ENCODE data around the gene CPEB3. TPM values are rescaled to one million over a fixed set of nuclear protein-coding genes. Genes with fewer than 3 reads are reported as not detected.
A peak's percentile ranks its signal among the peaks of the same experiment; 100 is the strongest.

Gene CPEB3
- total and polyA plus RNA-seq, 9 donors: 2.3 to 6.6 (median 5.6) TPM

- H3K4me3 ChIP-seq: no peak overlapping the region
- H3K4me1 ChIP-seq (ENCODE audit: insufficient read depth): peaks cover 6% of the 10 kb centered on the region
- H3K36me3 ChIP-seq: no peaks in the 10 kb centered on the region
- no peaks in the 10 kb centered on the region for H3K9me3 ChIP-seq
- H3K27ac ChIP-seq: peak overlapping the region in 1 of 2 donors; percentile 30
- intact Hi-C loops (cut with DNase I): no loop called here
- DNase-seq: no peak
- H3K27me3 ChIP-seq: no peaks in the 10 kb centered on the region
- WGBS, 3 donors: 13 to 32% (median 16%) methylated on average over 8 of the region's 8 CpGs
- TF ChIP-seq CTCF (IDR thresholded peaks at IDR 0.05) (no peak), EP300 (IDR thresholded peaks at IDR 0.05) (no peak), POLR2A (IDR thresholded peaks at IDR 0.05) (no peak)
Observed at GRCh38 chr10:92156874-92157773, 133.8 kb downstream of the CPEB3 start.

GRCh38 chr10:92150823-92151222 lies 140.1 kb downstream of the CPEB3 start:
- no peak for DNase-seq
- Histone ChIP-seq H3K4me1 (ENCODE audit: insufficient read depth) (peaks cover 3% of the 10 kb centered on the region), H3K4me3 (no peak overlapping the region), H3K9me3 (no peaks in the 10 kb centered on the region), H3K27me3 (no peaks in the 10 kb centered on the region), H3K27ac (no peak overlapping the region), H3K36me3 (no peaks in the 10 kb centered on the region)
- intact Hi-C loops (cut with DNase I): no loop called here
- TF ChIP-seq CTCF (IDR thresholded peaks at IDR 0.05) (no peak), POLR2A (IDR thresholded peaks at IDR 0.05) (no peak), EP300 (IDR thresholded peaks at IDR 0.05) (no peak)

GRCh38 chr10:92149261-92149660 lies 141.6 kb downstream of the CPEB3 start:
- intact Hi-C loops (cut with DNase I): no loop called here
- H3K27ac ChIP-seq: no peak overlapping the region
- H3K36me3 ChIP-seq: no peaks in the 10 kb centered on the region
- DNase-seq: no peak
- H3K4me3 ChIP-seq: no peak overlapping the region
- H3K9me3 ChIP-seq: no peaks in the 10 kb centered on the region
- H3K27me3 ChIP-seq: no peaks in the 10 kb centered on the region
- TF ChIP-seq EP300 (IDR thresholded peaks at IDR 0.05): no peak
- TF ChIP-seq POLR2A (IDR thresholded peaks at IDR 0.05): no peak
- no peak for TF ChIP-seq CTCF (IDR thresholded peaks at IDR 0.05)
- H3K4me1 ChIP-seq (ENCODE audit: insufficient read depth): peaks cover 3% of the 10 kb centered on the region
- WGBS, 3 donors: 58 to 75% (median 73%) methylated on average over 1 of the region's 1 CpG

- no peaks in the 10 kb centered on the region for H3K27me3 ChIP-seq
- H3K4me3 ChIP-seq: no peak overlapping the region
- no peaks in the 10 kb centered on the region for H3K9me3 ChIP-seq
- no peaks in the 10 kb centered on the region for H3K36me3 ChIP-seq
- no peak for DNase-seq
- H3K27ac ChIP-seq: peak overlapping the region in 1 of 2 donors; percentile 22
- peaks cover 3% of the 10 kb centered on the region for H3K4me1 ChIP-seq (ENCODE audit: insufficient read depth)
- intact Hi-C loops (cut with DNase I): no loop called here
- WGBS, 3 donors: 92% methylated on average over 6 of the region's 6 CpGs
- TF ChIP-seq POLR2A (IDR thresholded peaks at IDR 0.05) (no peak), EP300 (IDR thresholded peaks at IDR 0.05) (no peak), CTCF (IDR thresholded peaks at IDR 0.05) (no peak)
Observed at GRCh38 chr10:92146781-92147180, 144.1 kb downstream of the CPEB3 start.

Measured in ovary (tissue), 9 donors.